Mesenchymal stem cell (in vitro differentiated cells and primary cell): Measurements from ENCODE around the gene DAND5.

Experiments
- DNase-seq: peaks from one replicate; pipeline ENCODE4 v3.0.0-alpha.2; 2013
- H2AFZ ChIP-seq: one replicate; pipeline ENCODE4 v1.6.1; 2013; ENCODE audit warnings: low read depth, mild to moderate bottlenecking, control low read depth, inconsistent platforms, low read length, moderate library complexity
- H2AK5ac ChIP-seq: 2 replicates; pipeline ENCODE4 v1.6.1; 2013; ENCODE audit warnings: low read length, moderate library complexity, mild to moderate bottlenecking, inconsistent platforms; ENCODE audit not compliant: severe bottlenecking
- H2BK120ac ChIP-seq: one replicate; pipeline ENCODE4 v1.6.1; 2013; ENCODE audit warnings: low read depth, mild to moderate bottlenecking, inconsistent platforms, low read length, moderate library complexity
- H2BK12ac ChIP-seq, 2 experiments: one replicate each; pipeline ENCODE4 v1.6.1; 2013; ENCODE audit warnings: inconsistent platforms in 2 of 2, low read length in 2 of 2, mild to moderate bottlenecking in 2 of 2, moderate library complexity in 2 of 2, control low read depth in 1 of 2
- H2BK15ac ChIP-seq: one replicate; pipeline ENCODE4 v1.6.1; 2013; ENCODE audit warnings: mild to moderate bottlenecking, low read depth, inconsistent platforms; ENCODE audit not compliant: poor library complexity, severe bottlenecking
- H2BK5ac ChIP-seq: 2 replicates; pipeline ENCODE4 v1.6.1; 2013; ENCODE audit warnings: low read depth, mild to moderate bottlenecking, low read length, control low read depth, inconsistent platforms; ENCODE audit not compliant: poor library complexity, severe bottlenecking
- H3K14ac ChIP-seq, 2 experiments: one replicate each; pipeline ENCODE4 v1.6.1; 2013; ENCODE audit warnings: inconsistent platforms in 2 of 2, low read length in 2 of 2, control low read depth in 1 of 2, mild to moderate bottlenecking in 1 of 2, moderate library complexity in 1 of 2
- H3K18ac ChIP-seq, 2 experiments: one replicate each; pipeline ENCODE4 v1.6.1; 2013; ENCODE audit warnings: inconsistent platforms in 2 of 2, low read length in 2 of 2, control low read depth in 1 of 2, low read depth in 1 of 2, mild to moderate bottlenecking in 1 of 2
- H3K23ac ChIP-seq, 2 experiments: one replicate each; pipeline ENCODE4 v1.6.1; 2013; ENCODE audit warnings: inconsistent platforms in 2 of 2, low read length in 2 of 2, mild to moderate bottlenecking in 2 of 2, moderate library complexity in 2 of 2, control low read depth in 1 of 2
- H3K27ac ChIP-seq: 2 replicates; pipeline ENCODE4 v1.5.1; 2013; ENCODE audit warnings: mild to moderate bottlenecking, moderate library complexity, low read length, control low read depth, inconsistent platforms; ENCODE audit not compliant: poor library complexity, severe bottlenecking
- H3K27me3 ChIP-seq, 2 experiments: 2 replicates each; pipeline versions ENCODE4 v1.6.1 to v1.7.0; 2013; ENCODE audit warnings: low read length in 2 of 2, mild to moderate bottlenecking in 2 of 2, moderate library complexity in 2 of 2, control low read depth in 1 of 2, inconsistent platforms in 1 of 2; ENCODE audit not compliant: control insufficient read depth in 1 of 2, insufficient read depth in 1 of 2
- H3K36me3 ChIP-seq, 2 experiments: 2 replicates each; pipeline versions ENCODE4 v1.6.1 to v1.7.0; 2013; ENCODE audit warnings: low read length in 2 of 2, control low read depth in 1 of 2, inconsistent platforms in 1 of 2, low read depth in 1 of 2, mild to moderate bottlenecking in 1 of 2; ENCODE audit not compliant: insufficient read depth in 2 of 2, control insufficient read depth in 1 of 2
- H3K4ac ChIP-seq, 2 experiments: one replicate each; pipeline ENCODE4 v1.6.1; 2013; ENCODE audit warnings: inconsistent platforms in 2 of 2, low read length in 2 of 2, mild to moderate bottlenecking in 2 of 2, moderate library complexity in 2 of 2, control low read depth in 1 of 2, low read depth in 1 of 2
- H3K4me1 ChIP-seq: 2 replicates; pipeline ENCODE4 v1.6.1; 2013; ENCODE audit warnings: low read depth, low read length, control low read depth; ENCODE audit not compliant: control insufficient read depth, insufficient read depth
- H3K4me2 ChIP-seq: 2 replicates; pipeline ENCODE4 v1.6.1; 2013; ENCODE audit warnings: low read length, mild to moderate bottlenecking, inconsistent platforms; ENCODE audit not compliant: poor library complexity, severe bottlenecking
- H3K4me3 ChIP-seq, 2 experiments: 2 replicates each; pipeline versions ENCODE4 v1.5.1 to v1.7.0; 2013; ENCODE audit warnings: low read length in 2 of 2, mild to moderate bottlenecking in 2 of 2, control low read depth in 1 of 2, low read depth in 1 of 2; ENCODE audit not compliant: insufficient read depth in 1 of 2
- H3K79me1 ChIP-seq: replicated peaks from 2 replicates; pipeline ENCODE4 v1.6.1; 2013; ENCODE audit warnings: mild to moderate bottlenecking, control low read depth, low read length, inconsistent platforms; ENCODE audit not compliant: poor library complexity, severe bottlenecking
- H3K9ac ChIP-seq: 2 replicates; pipeline ENCODE4 v1.7.0; 2013; ENCODE audit warnings: mild to moderate bottlenecking, low read length, moderate library complexity
- H3K9me3 ChIP-seq: 2 replicates; pipeline ENCODE4 v1.7.0; 2013; ENCODE audit warnings: mild to moderate bottlenecking, low read length; ENCODE audit not compliant: control insufficient read depth
- H4K8ac ChIP-seq: one replicate; pipeline ENCODE4 v1.6.1; 2013; ENCODE audit warnings: inconsistent platforms, mild to moderate bottlenecking, low read length, moderate library complexity
- H4K91ac ChIP-seq: one replicate; pipeline ENCODE4 v1.6.1; 2013; ENCODE audit warnings: mild to moderate bottlenecking, low read length, inconsistent platforms
- WGBS: methylation state at CpG from one replicate; pipeline ENCODE4 v1.1.7; 2013; ENCODE audit warnings: mixed read lengths; 5-methylcytosine and 5-hydroxymethylcytosine counted together

Gene DAND5

DNA sequence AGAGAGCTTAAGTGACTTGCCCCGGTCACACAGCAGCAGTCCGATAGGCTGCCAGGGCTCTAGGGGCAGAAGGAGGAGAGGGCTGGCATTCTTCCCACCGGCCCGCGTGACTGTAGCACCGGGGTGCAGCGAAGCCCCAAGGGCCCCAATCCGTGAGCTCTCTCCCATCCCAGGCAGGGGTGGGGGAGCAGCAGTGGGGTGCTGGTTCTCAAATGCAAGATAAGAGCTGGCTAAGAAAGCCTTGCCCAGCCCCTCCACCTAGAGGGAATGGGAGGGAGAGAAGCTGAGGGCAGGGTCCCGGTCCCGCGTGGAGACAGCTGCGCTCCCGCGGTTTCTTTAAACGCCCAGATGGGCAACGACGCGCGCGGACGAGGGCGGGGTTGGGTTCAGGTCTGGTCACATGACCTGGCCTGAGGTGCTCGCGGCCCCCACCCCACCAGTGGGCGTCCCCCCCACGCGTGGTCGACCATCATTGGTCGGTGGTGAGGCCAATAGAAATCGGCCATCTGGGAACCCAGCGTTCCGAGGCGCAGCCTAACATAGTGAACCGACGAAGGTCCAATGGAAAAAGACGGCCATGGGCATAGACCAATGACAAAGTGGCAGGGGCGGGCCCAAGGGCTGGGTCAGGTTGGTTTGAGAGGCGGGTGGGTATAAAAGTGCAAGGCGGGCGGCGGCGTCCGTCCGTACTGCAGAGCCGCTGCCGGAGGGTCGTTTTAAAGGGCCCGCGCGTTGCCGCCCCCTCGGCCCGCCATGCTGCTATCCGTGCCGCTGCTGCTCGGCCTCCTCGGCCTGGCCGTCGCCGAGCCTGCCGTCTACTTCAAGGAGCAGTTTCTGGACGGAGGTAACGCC, 31.2 kb upstream of the DAND5 start, which contains the start of gene CALR:
TSS of gene CALR (plus strand) at position 683 of the 852 bp plus-strand sequence. CDS start at position 754, 71 bp downstream.
- Histone ChIP-seq H3K14ac (peak within 1 kb of the TSS; percentile 98), H4K8ac (peak within 1 kb of the TSS; percentile 93), H3K4me3 (peak within 1 kb of the TSS; percentile 98 to 99), H2BK5ac (peak within 1 kb of the TSS; percentile 71), H2AK5ac (peak within 1 kb of the TSS; percentile 78), H2BK15ac (peak within 1 kb of the TSS; percentile 34), H2AFZ (peak within 1 kb of the TSS; percentile 87), H2BK120ac (peak within 1 kb of the TSS; percentile 45), H3K27ac (peak within 1 kb of the TSS; percentile 73), H3K4ac (peak within 1 kb of the TSS; percentile 90 to 96), H3K18ac (peak within 1 kb of the TSS; percentile 88 to 99), H3K27me3 (no peaks in the 10 kb centered on the region), H3K79me1 (no peaks in the 10 kb centered on the region), H3K36me3 (peaks cover 32 to 37% of the 10 kb centered on the region in 2 experiments), H3K23ac (peak within 1 kb of the TSS in 1 of 2 experiments; percentile 66), H3K9ac (peak within 1 kb of the TSS; percentile 97), H3K9me3 (no peaks in the 10 kb centered on the region), H3K4me1 (peaks cover 33% of the 10 kb centered on the region), H2BK12ac (peak within 1 kb of the TSS; percentile 44 to 87), H4K91ac (peak within 1 kb of the TSS; percentile 97), H3K4me2 (peak within 1 kb of the TSS; percentile 99)
- DNase-seq: peak; percentile 100
- under 1% methylated on average over 62 of the region's 63 CpGs for WGBS

DNA sequence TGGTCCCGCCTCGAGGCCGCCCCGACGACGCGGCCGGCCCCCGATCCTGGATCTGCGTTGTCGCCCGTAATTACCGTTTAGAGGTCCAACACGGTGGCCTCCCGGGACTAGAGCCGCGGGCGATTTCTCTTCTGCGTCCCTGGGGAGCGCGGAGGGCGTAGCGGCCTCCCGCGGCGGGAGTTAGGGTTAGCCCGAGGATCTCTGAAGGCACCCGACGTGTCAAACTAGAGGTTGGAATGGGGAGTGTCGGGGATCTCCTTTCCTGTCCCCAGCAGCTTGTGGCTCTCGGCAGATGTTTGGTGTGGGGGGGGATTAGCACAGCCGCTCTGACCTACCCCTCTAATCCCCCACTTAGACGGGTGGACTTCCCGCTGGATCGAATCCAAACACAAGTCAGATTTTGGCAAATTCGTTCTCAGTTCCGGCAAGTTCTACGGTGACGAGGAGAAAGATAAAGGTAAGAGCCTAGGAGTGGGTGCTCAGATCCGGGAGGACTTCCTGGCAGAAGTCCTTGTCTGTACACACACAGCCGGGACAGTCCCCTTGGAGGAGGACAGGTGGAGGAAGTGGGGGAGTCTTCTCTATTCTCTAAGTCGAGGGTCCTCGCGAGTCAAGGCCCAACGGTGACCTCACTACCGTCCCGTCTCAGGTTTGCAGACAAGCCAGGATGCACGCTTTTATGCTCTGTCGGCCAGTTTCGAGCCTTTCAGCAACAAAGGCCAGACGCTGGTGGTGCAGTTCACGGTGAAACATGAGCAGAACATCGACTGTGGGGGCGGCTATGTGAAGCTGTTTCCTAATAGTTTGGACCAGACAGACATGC, 30.4 kb upstream of the DAND5 start:
- peak overlapping the region; percentile 88 to 99 for H3K18ac ChIP-seq
- WGBS: 1% methylated on average over 50 of the region's 54 CpGs

DNA sequence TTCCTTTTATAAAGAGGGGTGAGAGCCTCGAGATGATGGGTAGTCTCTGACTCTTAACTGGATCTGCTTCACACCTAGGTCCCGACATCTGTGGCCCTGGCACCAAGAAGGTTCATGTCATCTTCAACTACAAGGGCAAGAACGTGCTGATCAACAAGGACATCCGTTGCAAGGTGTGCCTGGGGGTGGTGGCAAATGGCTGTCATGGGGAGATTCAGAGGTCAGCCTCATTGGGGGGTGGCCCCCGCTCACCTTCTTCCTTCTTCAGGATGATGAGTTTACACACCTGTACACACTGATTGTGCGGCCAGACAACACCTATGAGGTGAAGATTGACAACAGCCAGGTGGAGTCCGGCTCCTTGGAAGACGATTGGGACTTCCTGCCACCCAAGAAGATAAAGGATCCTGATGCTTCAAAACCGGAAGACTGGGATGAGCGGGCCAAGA, 29.4 kb upstream of the DAND5 start:
- no peak for DNase-seq
- 89% methylated on average over 10 of the region's 10 CpGs for WGBS

More for the DNA sequence above, 30.4 kb upstream of the DAND5 start:
- Histone ChIP-seq H3K9me3 (no peaks in the 10 kb centered on the region), H3K4me1 (peaks cover 32% of the 10 kb centered on the region), H2BK120ac (peak overlapping the region; percentile 9), H4K91ac (peak overlapping the region; percentile 97), H3K27me3 (no peaks in the 10 kb centered on the region), H2AK5ac (peak overlapping the region; percentile 78), H2AFZ (no peak overlapping the region), H3K23ac (peak overlapping the region in 1 of 2 experiments; percentile 66), H3K27ac (peak overlapping the region; percentile 73), H3K79me1 (no peaks in the 10 kb centered on the region), H3K4me3 (peak overlapping the region; percentile 98 to 99), H3K9ac (peak overlapping the region; percentile 97), H3K14ac (peak overlapping the region; percentile 98), H3K4me2 (peak overlapping the region; percentile 70), H3K4ac (peak overlapping the region; percentile 90 to 96), H3K36me3 (peaks cover 40 to 45% of the 10 kb centered on the region in 2 experiments), H4K8ac (peak overlapping the region; percentile 93), H2BK12ac (peak overlapping the region in 1 of 2 experiments; percentile 10), H2BK15ac (peak overlapping the region; percentile 34), H2BK5ac (peak overlapping the region; percentile 71)
- DNase-seq: peak; percentile 58

More for the DNA sequence above, 29.4 kb upstream of the DAND5 start:
- H3K14ac ChIP-seq: peak overlapping the region in 1 of 2 experiments; percentile 58
- H3K27ac ChIP-seq: peak overlapping the region; percentile 45
- H3K27me3 ChIP-seq: no peaks in the 10 kb centered on the region
- no peak overlapping the region for H4K8ac ChIP-seq
- no peak overlapping the region for H2AFZ ChIP-seq
- H3K36me3 ChIP-seq: peaks cover 47 to 55% of the 10 kb centered on the region in 2 experiments
- no peak overlapping the region for H2BK15ac ChIP-seq
- H3K9me3 ChIP-seq: no peaks in the 10 kb centered on the region
- no peak overlapping the region for H3K18ac ChIP-seq
- H4K91ac ChIP-seq: no peak overlapping the region
- peak overlapping the region; percentile 97 for H3K9ac ChIP-seq
- H3K4me2 ChIP-seq: peak overlapping the region; percentile 62
- H2BK120ac ChIP-seq: no peak overlapping the region
- H3K79me1 ChIP-seq: no peaks in the 10 kb centered on the region
- no peak overlapping the region for H2BK5ac ChIP-seq
- H3K4me3 ChIP-seq: peak overlapping the region; percentile 39 to 98
- H3K4me1 ChIP-seq: peaks cover 34% of the 10 kb centered on the region
- H2AK5ac ChIP-seq: no peak overlapping the region
- no peak overlapping the region for H3K4ac ChIP-seq
- no peak overlapping the region for H2BK12ac ChIP-seq
- H3K23ac ChIP-seq: peak overlapping the region in 1 of 2 experiments; percentile 66
